ENCODE measurements around the gene ZNF229. TPM values are rescaled to one million over a fixed set of nuclear protein-coding genes. Genes with fewer than 3 reads are reported as not detected.

ZNF229 gene
- total RNA-seq (6.0 and 8.8 TPM in 2 replicates), polyA plus RNA-seq (2.4 and 2.7 TPM in 2 replicates), polyA minus RNA-seq (9.2 and 12.2 TPM in 2 replicates), Bru-seq, nascent RNA (percentile 60 among the genes with signal in this experiment), BruChase-seq, experiment 1, labeled RNA remaining after a 6-hour chase (percentile 59 among the genes with signal in this experiment), BruChase-seq, experiment 2, labeled RNA remaining after a 2-hour chase (percentile 78 among the genes with signal in this experiment)
- polyA plus RNA-seq (2011; cell fraction: cytosol; rRNA removed) = 2.1 and 2.6 TPM in 2 replicates
- 4.5 and 6.4 TPM in 2 replicates for polyA plus RNA-seq (2011; cell fraction: nucleus; rRNA removed)
- 5.0 and 5.5 TPM in 2 replicates for polyA plus RNA-seq (2012)
- 4.7 TPM for polyA minus RNA-seq (2011; cell fraction: cytosol; rRNA and poly(A)+ RNA removed)
- 4.4 and 6.2 TPM in 2 replicates for polyA minus RNA-seq (2011; cell fraction: nucleus; rRNA and poly(A)+ RNA removed)
- long read RNA-seq, full-length matches to known transcripts = 6 of 13 reads
- long read RNA-seq, partial matches to known transcripts = 2 of 13 reads
- long read RNA-seq, other reads (novel, unspliced or antisense) = 5 of 13 reads

DNA sequence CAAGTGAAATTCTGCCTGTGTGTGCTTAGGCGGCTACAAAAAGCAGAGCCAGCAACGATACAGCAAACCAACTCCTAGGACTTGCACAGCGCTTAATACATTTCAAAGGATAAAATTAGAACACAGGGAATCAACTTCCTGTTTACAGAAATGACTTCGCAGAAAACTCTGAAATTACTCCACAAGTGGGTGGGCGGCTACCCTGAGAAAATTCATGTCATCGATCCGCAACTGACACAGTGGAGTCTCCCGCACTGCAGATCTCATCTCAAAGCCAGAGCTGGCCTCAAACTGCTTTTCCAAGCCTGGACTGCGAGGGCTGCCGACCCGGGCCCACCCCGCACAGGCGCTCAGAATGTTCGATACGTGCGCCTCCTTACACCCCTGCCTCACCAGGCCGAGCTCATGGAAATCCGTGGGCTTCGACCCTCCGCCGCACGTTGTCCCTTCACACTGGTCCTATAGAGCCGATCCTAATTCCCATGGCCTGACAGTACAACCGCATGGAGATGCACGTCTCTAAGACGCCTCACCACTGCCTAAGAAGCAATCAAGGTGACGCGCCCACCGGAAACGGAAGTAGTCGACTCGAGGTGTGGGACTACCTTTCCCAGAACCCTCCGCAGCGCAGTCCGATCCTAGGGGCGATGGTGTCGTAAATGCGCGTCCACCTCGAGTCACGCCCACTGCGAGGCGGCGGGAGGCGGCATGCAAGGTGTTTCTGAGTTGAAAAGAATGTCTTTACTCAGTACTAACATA, at the start of gene ZNF229:
Gene ZNF229 (minus strand): TSS at position 557 of the 759 bp plus-strand sequence. CDS start 5,625 bp downstream, outside the sequence.
- dilution Hi-C loops (cut with MboI; ENCODE audit: extremely low pct_ligation_motif_present, low sequenced_read_pairs) = no loop called here
- TF ChIP-seq MYC (IDR thresholded peaks at IDR 0.05; ENCODE audit: low read depth, low read length) (peak; percentile 34), GATA2 (IDR thresholded peaks at IDR 0.05; ENCODE audit: insufficient read depth, insufficient read length, low read depth, low read length) (no peak), FOS (IDR thresholded peaks at IDR 0.05; ENCODE audit: borderline replicate concordance, insufficient read depth, low read length) (peak; percentile 9), POLR2AphosphoS5 (IDR thresholded peaks at IDR 0.05; ENCODE audit: insufficient read depth, low read depth, low read length) (peak; percentile 21)
- Histone ChIP-seq H2AFZ (ENCODE audit: low read depth, low read length) (peak within 1 kb of the TSS; percentile 90), H3K36me3 (ENCODE audit: control insufficient read depth in 2 of 2, extremely low read depth in 1 of 2, insufficient read depth in 2 of 2, low read length in 2 of 2) (peaks cover 0 to 2% of the 10 kb centered on the region in 2 experiments), H4K20me1 (replicated peaks; ENCODE audit: control insufficient read depth, extremely low read depth, insufficient read depth, low read length) (no peaks in the 10 kb centered on the region), H3K9ac (replicated peaks; ENCODE audit: extremely low read depth, insufficient read depth, low read length) (peak within 1 kb of the TSS; percentile 41), H3K9me3 (replicated peaks; ENCODE audit: control insufficient read depth, insufficient read depth, low read length) (no peaks in the 10 kb centered on the region), H3K4me2 (ENCODE audit: insufficient read depth, low read length) (peak within 1 kb of the TSS; percentile 73), H3K79me2 (ENCODE audit: control insufficient read depth, insufficient read depth, low read length) (no peaks in the 10 kb centered on the region), H3K27ac (ENCODE audit: insufficient read depth, low read depth, low read length) (no peak within 1 kb of the TSS), H3K4me1 (ENCODE audit: control insufficient read depth, extremely low read depth, insufficient read depth, low read length) (peaks cover 6% of the 10 kb centered on the region), H3K4me3 (replicated peaks in 1 of 3; ENCODE audit: insufficient read depth in 1 of 3, low read depth in 1 of 3, low read length in 3 of 3) (peak within 1 kb of the TSS; percentile 18 to 56 (median 49)), H3K9me1 (replicated peaks; ENCODE audit: control insufficient read depth, extremely low read depth, insufficient read depth, low read length) (no peaks in the 10 kb centered on the region), H3K27me3 (ENCODE audit: control insufficient read depth in 2 of 2, insufficient read depth in 2 of 2, low read length in 2 of 2) (no peaks in the 10 kb centered on the region)
- ChIA-PET POLR2A (no interaction called here), CTCF (no interaction called here)
- TSS peak; percentile 38 for BruUV-seq (replicated peaks)
- intact Hi-C loops (cut with micrococcal nuclease) = loop anchor here (1.0 kb wide), 3 partner anchors 52 to 241 kb away; partner anchors contain the start of genes ZNF112 and ZNF180
- peak; percentile 93 for FAIRE-seq
- peak; percentile 90 for DNase-seq (ENCODE audit: low read depth, low spot score)

- Histone ChIP-seq H3K4me2 (ENCODE audit: insufficient read depth, low read length) (no peak overlapping the region), H3K27me3 (ENCODE audit: control insufficient read depth in 2 of 2, insufficient read depth in 2 of 2, low read length in 2 of 2) (no peaks in the 10 kb centered on the region), H3K4me3 (replicated peaks in 1 of 3; ENCODE audit: insufficient read depth in 1 of 3, low read depth in 1 of 3, low read length in 3 of 3) (no peak overlapping the region), H3K79me2 (ENCODE audit: control insufficient read depth, insufficient read depth, low read length) (peaks cover 38% of the 10 kb centered on the region), H3K9ac (replicated peaks; ENCODE audit: extremely low read depth, insufficient read depth, low read length) (no peak overlapping the region), H3K27ac (ENCODE audit: insufficient read depth, low read depth, low read length) (no peak overlapping the region), H2AFZ (ENCODE audit: low read depth, low read length) (no peak overlapping the region), H3K4me1 (ENCODE audit: control insufficient read depth, extremely low read depth, insufficient read depth, low read length) (peaks cover 11% of the 10 kb centered on the region), H4K20me1 (replicated peaks; ENCODE audit: control insufficient read depth, extremely low read depth, insufficient read depth, low read length) (no peaks in the 10 kb centered on the region), H3K9me1 (replicated peaks; ENCODE audit: control insufficient read depth, extremely low read depth, insufficient read depth, low read length) (no peaks in the 10 kb centered on the region), H3K36me3 (ENCODE audit: control insufficient read depth in 2 of 2, extremely low read depth in 1 of 2, insufficient read depth in 2 of 2, low read length in 2 of 2) (peaks cover 6 to 15% of the 10 kb centered on the region in 2 experiments), H3K9me3 (replicated peaks; ENCODE audit: control insufficient read depth, insufficient read depth, low read length) (no peaks in the 10 kb centered on the region)
- TF ChIP-seq, protein P1, sequence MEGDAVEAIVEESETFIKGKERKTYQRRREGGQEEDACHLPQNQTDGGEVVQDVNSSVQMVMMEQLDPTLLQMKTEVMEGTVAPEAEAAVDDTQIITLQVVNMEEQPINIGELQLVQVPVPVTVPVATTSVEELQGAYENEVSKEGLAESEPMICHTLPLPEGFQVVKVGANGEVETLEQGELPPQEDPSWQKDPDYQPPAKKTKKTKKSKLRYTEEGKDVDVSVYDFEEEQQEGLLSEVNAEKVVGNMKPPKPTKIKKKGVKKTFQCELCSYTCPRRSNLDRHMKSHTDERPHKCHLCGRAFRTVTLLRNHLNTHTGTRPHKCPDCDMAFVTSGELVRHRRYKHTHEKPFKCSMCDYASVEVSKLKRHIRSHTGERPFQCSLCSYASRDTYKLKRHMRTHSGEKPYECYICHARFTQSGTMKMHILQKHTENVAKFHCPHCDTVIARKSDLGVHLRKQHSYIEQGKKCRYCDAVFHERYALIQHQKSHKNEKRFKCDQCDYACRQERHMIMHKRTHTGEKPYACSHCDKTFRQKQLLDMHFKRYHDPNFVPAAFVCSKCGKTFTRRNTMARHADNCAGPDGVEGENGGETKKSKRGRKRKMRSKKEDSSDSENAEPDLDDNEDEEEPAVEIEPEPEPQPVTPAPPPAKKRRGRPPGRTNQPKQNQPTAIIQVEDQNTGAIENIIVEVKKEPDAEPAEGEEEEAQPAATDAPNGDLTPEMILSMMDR (IDR thresholded peaks at IDR 0.05; ENCODE audit: extremely low read depth in 1 of 2, insufficient read depth in 1 of 2, low read depth in 1 of 2, low read length in 2 of 2) = no peak
- no peak for TF ChIP-seq JUN (IDR thresholded peaks at IDR 0.05; ENCODE audit: borderline replicate concordance, insufficient read depth, insufficient read length, low read depth)
- TF ChIP-seq POLR2A (IDR thresholded peaks at IDR 0.05; ENCODE audit: low read depth, low read length) = no peak
- no peak for TF ChIP-seq EZH2 (IDR thresholded peaks at IDR 0.05; ENCODE audit: borderline replicate concordance, low read depth, low read length, severe bottlenecking)
- no peak for TF ChIP-seq GATA2 (IDR thresholded peaks at IDR 0.05; ENCODE audit: insufficient read depth, insufficient read length, low read depth, low read length)
- no peak for TF ChIP-seq POLR2AphosphoS5 (IDR thresholded peaks at IDR 0.05; ENCODE audit: insufficient read depth, low read depth, low read length)
- TF ChIP-seq MYC (IDR thresholded peaks at IDR 0.05; ENCODE audit: low read depth, low read length) = no peak
- no peak for TF ChIP-seq MAX (IDR thresholded peaks at IDR 0.05; ENCODE audit: insufficient read depth, insufficient read length)
- no peak for TF ChIP-seq FOS (IDR thresholded peaks at IDR 0.05; ENCODE audit: borderline replicate concordance, insufficient read depth, low read length)
- FAIRE-seq (no peak), DNase-seq (ENCODE audit: low read depth, low spot score) (no peak)
- ChIA-PET POLR2A (no interaction called here), CTCF (no interaction called here)
- dilution Hi-C loops (cut with MboI; ENCODE audit: extremely low pct_ligation_motif_present, low sequenced_read_pairs) (no loop called here), intact Hi-C loops (cut with micrococcal nuclease) (no loop called here)
- BruUV-seq (replicated peaks) = no TSS peak
Measured at GRCh38 chr19:44496711-44497110, 48.4 kb upstream of the ZNF229 start.
